HUES48 (cell line): Measurements from ENCODE around the gene WDR89.

ENCODE experiments used
- H3K27ac ChIP-seq: one replicate; pipeline ENCODE4 v1.7.0; 2013; ENCODE audit warnings: low read depth, low read length, inconsistent platforms
- H3K27me3 ChIP-seq: 2 replicates; pipeline ENCODE4 v1.6.1; 2013; ENCODE audit warnings: mild to moderate bottlenecking, low read length; ENCODE audit not compliant: control insufficient read depth, insufficient read depth
- H3K36me3 ChIP-seq: 2 replicates; pipeline ENCODE4 v1.6.1; 2013; ENCODE audit warnings: low read length; ENCODE audit not compliant: control insufficient read depth, insufficient read depth
- H3K4me1 ChIP-seq: 2 replicates; pipeline ENCODE4 v1.6.1; 2013; ENCODE audit warnings: mild to moderate bottlenecking, low read length; ENCODE audit not compliant: control insufficient read depth, insufficient read depth
- H3K4me3 ChIP-seq: 2 replicates; pipeline ENCODE4 v1.5.1; 2013; ENCODE audit warnings: mild to moderate bottlenecking, low read depth, low read length
- H3K9ac ChIP-seq: 2 replicates; pipeline ENCODE4 v1.6.1; 2013; ENCODE audit warnings: mild to moderate bottlenecking, low read depth, low read length, moderate library complexity
- H3K9me3 ChIP-seq: 2 replicates; pipeline ENCODE4 v1.6.1; 2013; ENCODE audit warnings: low read length; ENCODE audit not compliant: control insufficient read depth, insufficient read depth

The WDR89 gene

DNA sequence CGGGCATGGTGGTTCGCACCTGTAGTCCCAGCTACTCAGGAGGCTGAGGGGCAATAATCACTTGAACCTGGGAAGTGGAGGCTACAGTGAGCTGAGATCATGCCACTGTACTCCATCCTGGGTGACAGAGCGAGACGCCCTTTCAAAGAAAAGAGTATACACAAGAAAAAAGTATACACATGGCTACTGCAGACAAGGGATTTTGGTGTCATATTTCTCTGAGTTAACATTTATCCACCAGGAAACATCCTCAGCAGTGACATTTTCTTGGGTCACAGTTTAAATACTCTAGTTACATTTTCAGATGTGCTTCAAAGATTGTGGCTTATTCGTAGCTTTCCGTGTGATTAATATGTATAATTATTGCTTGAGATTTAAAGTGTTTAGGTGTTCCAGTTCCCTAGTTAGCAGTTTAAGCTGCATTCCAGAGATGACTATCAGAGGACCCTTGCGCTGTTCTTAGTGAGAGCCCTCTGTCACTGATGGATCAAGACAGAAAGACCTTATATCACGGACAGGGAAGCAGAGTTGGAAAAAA lies 93.8 kb downstream of the WDR89 start:
- Histone ChIP-seq H3K9me3 (no peaks in the 10 kb centered on the region), H3K4me1 (no peaks in the 10 kb centered on the region), H3K27ac (no peak overlapping the region), H3K4me3 (no peak overlapping the region), H3K9ac (no peak overlapping the region), H3K27me3 (no peaks in the 10 kb centered on the region), H3K36me3 (no peaks in the 10 kb centered on the region)
